ENCODE data around the gene PUS7L.

The PUS7L gene

GRCh38 chr12:43758728-43759563 is at the start of gene PUS7L, which contains the start of gene IRAK4:
TSS of gene PUS7L (minus strand) at chr12:43758790. CDS start at chr12:43755245, 3,545 bp downstream.
TSS of gene IRAK4 (plus strand) at chr12:43758951. CDS start at chr12:43768112, 9,161 bp downstream.
- peak within 1 kb of the TSS; percentile 59 for H3K4me3 ChIP-seq (ENCODE audit: low read depth, low read length)
- TF ChIP-seq, protein P1, sequence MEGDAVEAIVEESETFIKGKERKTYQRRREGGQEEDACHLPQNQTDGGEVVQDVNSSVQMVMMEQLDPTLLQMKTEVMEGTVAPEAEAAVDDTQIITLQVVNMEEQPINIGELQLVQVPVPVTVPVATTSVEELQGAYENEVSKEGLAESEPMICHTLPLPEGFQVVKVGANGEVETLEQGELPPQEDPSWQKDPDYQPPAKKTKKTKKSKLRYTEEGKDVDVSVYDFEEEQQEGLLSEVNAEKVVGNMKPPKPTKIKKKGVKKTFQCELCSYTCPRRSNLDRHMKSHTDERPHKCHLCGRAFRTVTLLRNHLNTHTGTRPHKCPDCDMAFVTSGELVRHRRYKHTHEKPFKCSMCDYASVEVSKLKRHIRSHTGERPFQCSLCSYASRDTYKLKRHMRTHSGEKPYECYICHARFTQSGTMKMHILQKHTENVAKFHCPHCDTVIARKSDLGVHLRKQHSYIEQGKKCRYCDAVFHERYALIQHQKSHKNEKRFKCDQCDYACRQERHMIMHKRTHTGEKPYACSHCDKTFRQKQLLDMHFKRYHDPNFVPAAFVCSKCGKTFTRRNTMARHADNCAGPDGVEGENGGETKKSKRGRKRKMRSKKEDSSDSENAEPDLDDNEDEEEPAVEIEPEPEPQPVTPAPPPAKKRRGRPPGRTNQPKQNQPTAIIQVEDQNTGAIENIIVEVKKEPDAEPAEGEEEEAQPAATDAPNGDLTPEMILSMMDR (IDR thresholded peaks at IDR 0.05; ENCODE audit: control insufficient read depth, extremely low read depth, insufficient read depth), result peak; percentile 49
- DNase-seq (ENCODE audit: low read depth), result peak; percentile 93

GRCh38 chr12:43807386-43807785 is 48.8 kb upstream of the PUS7L start:
- no peak overlapping the region for H3K4me3 ChIP-seq (ENCODE audit: low read depth, low read length)
- no peak for DNase-seq (ENCODE audit: low read depth)
- TF ChIP-seq, protein P1 (IDR thresholded peaks at IDR 0.05; ENCODE audit: control insufficient read depth, extremely low read depth, insufficient read depth), result no peak

GRCh38 chr12:43806737-43807072 is 48.1 kb upstream of the PUS7L start:
- DNase-seq (ENCODE audit: low read depth), result no peak
- H3K4me3 ChIP-seq (ENCODE audit: low read depth, low read length), result peak overlapping the region; percentile 92
- TF ChIP-seq, protein P1 (IDR thresholded peaks at IDR 0.05; ENCODE audit: control insufficient read depth, extremely low read depth, insufficient read depth), result no peak

GRCh38 chr12:43805860-43806736 is 47.5 kb upstream of the PUS7L start, which contains the start of gene TWF1:
TSS of gene TWF1 (minus strand) at chr12:43806317. CDS start at chr12:43806245, 72 bp downstream.
- TF ChIP-seq, protein P1 (IDR thresholded peaks at IDR 0.05; ENCODE audit: control insufficient read depth, extremely low read depth, insufficient read depth), result 0 out of 2 replicates have a peak, but pooled peaks have one; percentile 4
- H3K4me3 ChIP-seq (ENCODE audit: low read depth, low read length), result peak within 1 kb of the TSS; percentile 92
- DNase-seq (ENCODE audit: low read depth), result no peak

DNA sequence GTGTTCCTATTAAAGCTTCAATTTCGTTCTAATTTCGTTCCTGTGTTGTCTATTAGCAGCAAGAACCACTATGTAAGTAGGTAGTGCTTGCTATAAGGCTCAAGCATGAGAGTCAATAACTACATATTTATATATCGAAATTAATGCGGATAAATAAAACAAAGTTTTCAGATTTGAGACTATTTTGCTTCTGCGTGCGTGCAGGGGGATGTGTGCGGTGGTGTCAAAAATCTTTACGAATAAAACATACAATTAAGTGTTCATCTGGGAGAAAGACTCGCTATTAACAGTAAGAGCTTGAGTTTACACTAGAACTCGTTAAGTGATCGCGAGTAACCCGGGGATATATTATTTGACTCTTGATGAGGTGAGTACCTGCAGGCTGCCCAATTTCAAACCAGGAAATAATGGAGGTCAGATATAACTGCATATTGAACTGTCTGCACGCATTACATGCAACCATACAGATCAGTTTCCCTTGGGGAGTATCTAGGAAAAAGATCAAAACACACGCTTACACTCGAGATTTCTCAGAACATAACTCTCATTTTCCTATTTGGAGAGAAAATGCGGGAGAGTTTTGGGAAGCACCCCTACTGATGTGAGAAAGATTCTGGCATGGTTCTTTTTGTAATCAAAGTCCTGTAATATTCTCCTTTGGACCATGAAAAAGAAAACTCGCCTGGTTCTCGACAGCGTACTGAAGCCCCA is 46.7 kb upstream of the PUS7L start:
- DNase-seq (ENCODE audit: low read depth), result no peak
- TF ChIP-seq, protein P1 (IDR thresholded peaks at IDR 0.05; ENCODE audit: control insufficient read depth, extremely low read depth, insufficient read depth), result no peak
- H3K4me3 ChIP-seq (ENCODE audit: low read depth, low read length), result peak overlapping the region; percentile 92

DNA sequence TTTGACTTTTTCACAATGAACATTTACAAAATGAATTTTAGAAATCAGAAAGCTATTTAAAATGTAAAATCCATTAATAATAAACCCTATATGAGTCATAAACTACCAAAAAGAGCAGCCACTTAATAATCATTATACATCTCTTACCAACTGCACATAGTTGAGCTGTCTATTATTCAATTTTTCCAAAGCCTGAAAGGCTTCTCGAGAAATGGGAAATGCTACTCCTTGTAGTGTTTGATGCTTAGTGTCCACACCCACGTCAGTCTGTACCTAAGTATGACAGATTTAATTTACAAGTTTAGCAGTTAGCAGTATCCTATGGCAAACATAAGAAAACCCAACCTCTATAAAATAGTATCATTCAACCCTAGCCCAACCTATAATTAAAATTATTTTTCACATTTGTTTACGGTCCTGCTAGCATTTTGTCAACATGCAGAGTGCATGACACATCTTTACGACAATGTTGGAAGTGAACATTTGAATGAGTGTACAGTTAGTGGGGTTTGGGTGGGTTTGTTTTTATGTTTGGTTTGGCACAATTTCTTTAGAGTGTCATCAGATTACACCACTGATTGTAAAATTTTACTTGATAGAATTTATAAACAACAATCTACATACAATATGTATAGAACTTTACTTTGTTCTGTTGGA is 39.1 kb upstream of the PUS7L start:
- H3K4me3 ChIP-seq (ENCODE audit: low read depth, low read length), result no peak overlapping the region
- no peak for DNase-seq (ENCODE audit: low read depth)
- TF ChIP-seq, protein P1 (IDR thresholded peaks at IDR 0.05; ENCODE audit: control insufficient read depth, extremely low read depth, insufficient read depth), result no peak
